Spleen (tissue), 11 donors: ENCODE data around the gene IQSEC3. TPM values are rescaled to one million over a fixed set of nuclear protein-coding genes. Genes with fewer than 3 reads are reported as not detected.
A peak's percentile ranks its signal among the peaks of the same experiment; 100 is the strongest.

Experiments used
- DNase-seq: peaks from one replicate; pipeline ENCODE4 v3.0.0-alpha.2; 2020
- H3K27ac ChIP-seq, 8 donors: fragments of 200-600 bp; sonication (generic) in 7 of 8; 1 replicate in 4 of 8; 2 replicates in 4 of 8; pipeline versions ENCODE4 v1.5.0 to v1.8.0; 2016 to 2021; ENCODE audit warnings: inconsistent platforms in 4 of 8, mild to moderate bottlenecking in 4 of 8, moderate library complexity in 1 of 8
- H3K27me3 ChIP-seq, 7 donors: fragments of 200-600 bp; sonication (generic) in 6 of 7; replicated peaks in 1 of 7; 1 replicate in 4 of 7; 2 replicates in 3 of 7; pipeline versions ENCODE4 v1.5.0 to v1.8.0; 2016 to 2021; ENCODE audit warnings: inconsistent platforms in 3 of 7, mild to moderate bottlenecking in 1 of 7
- H3K36me3 ChIP-seq, 6 donors: fragments of 200-600 bp; sonication (generic) in 5 of 6; 1 replicate in 4 of 6; 2 replicates in 2 of 6; pipeline versions ENCODE4 v1.5.0 to v1.8.0; 2016 to 2021; ENCODE audit warnings: inconsistent platforms in 2 of 6
- H3K4me1 ChIP-seq, 6 donors: fragments of 200-600 bp; sonication (generic) in 5 of 6; 1 replicate in 3 of 6; 2 replicates in 3 of 6; pipeline versions ENCODE4 v1.5.0 to v1.8.0; 2016 to 2021; ENCODE audit warnings: inconsistent platforms in 3 of 6
- H3K4me3 ChIP-seq, 8 donors: fragments of 200-600 bp; sonication (generic) in 7 of 8; 1 replicate in 4 of 8; 2 replicates in 4 of 8; pipeline versions ENCODE4 v1.5.0 to v1.8.0; 2016 to 2021; ENCODE audit warnings: inconsistent platforms in 4 of 8, mild to moderate bottlenecking in 4 of 8, moderate library complexity in 2 of 8
- H3K9me3 ChIP-seq, 8 donors: fragments of 200-600 bp; sonication (generic) in 7 of 8; 1 replicate in 4 of 8; 2 replicates in 4 of 8; pipeline versions ENCODE4 v1.5.0 to v1.8.0; 2016 to 2021; ENCODE audit warnings: inconsistent platforms in 4 of 8
- POLR2A ChIP-seq, 3 donors: fragments of 450-650 bp; IDR thresholded peaks; one replicate each; pipeline ENCODE4 v1.5.1; 2017; ENCODE audit warnings: antibody characterized with exemption in 3 of 3, mild to moderate bottlenecking in 1 of 3
- POLR2AphosphoS5 ChIP-seq, 3 donors: sonication (generic); formaldehyde crosslinking; IDR thresholded peaks; one replicate each; pipeline ENCODE4 v1.5.1; 2017; ENCODE audit warnings: antibody characterized with exemption in 3 of 3
- WGBS, 5 donors: extraction: QIAGEN DNeasy Blood & Tissue Kit in 3 of 5; methylation state at CpG; one replicate each; pipeline versions ENCODE4 v1.1.5 to v1.1.7; 2013 to 2018; 5-methylcytosine and 5-hydroxymethylcytosine counted together
- intact Hi-C: fragments of 100-400 bp; cut with DNase I; formaldehyde crosslinking; loops from one replicate; pipeline ENCODE4 v1.15.0; 2023; ENCODE audit warnings: low total_unique reads
- polyA plus RNA-seq, 3 donors: library from polyadenylated mRNA; stranded (reverse); fragments of 200-250 nt; gene quantifications; one replicate each; pipeline ENCODE4 v1.2.1, GENCODE V29; 2013
- total RNA-seq, 7 donors: library from RNA; depleted of rRNA in 3 of 7; stranded (reverse); fragments of >200 nt in 3 of 7; fragmentation: NEBNext Ultra II Directional in 4 of 7; extraction: Animal tissue kit (Norgen Biotek cat#: 25700) in 4 of 7; gene quantifications; one replicate each; pipeline versions ENCODE4 v1.1.0 to v1.2.1, GENCODE V29; 2016 to 2021
- TF ChIP-seq, protein P1 (sequence below), 11 experiments: fragments of 200-600 bp in 7 of 11; fragments of 450-650 bp in 4 of 11; sonication (generic) in 4 of 11; IDR thresholded peaks in 8 of 11; conservative IDR thresholded peaks in 3 of 11; 1 replicate in 7 of 11; 2 replicates in 4 of 11; pipeline versions ENCODE4 v1.4.0 to v1.8.0; 2016 to 2021; ENCODE audit warnings: antibody characterized with exemption in 11 of 11, inconsistent platforms in 4 of 11, mild to moderate bottlenecking in 1 of 11
- donor health status: healthy with polysubstance abuse.
- donor health status: DM: no; HTN: no; CAD: no; lungs with moderate emphysema.
- donor health status: DM: no; HTN: no; CAD: no.
- donor health status: Bipolar disorder and iron deficiency.
- donor health status: healthy.
- donor health status: DM: no; HTN: no; CAD: no.
- donor health status: DM: yes; HTN: yes; CAD: no.

The IQSEC3 gene
- total and polyA plus RNA-seq, 10 donors = 0.20 to 1.6 (median 0.52) TPM; not detected in 1

DNA sequence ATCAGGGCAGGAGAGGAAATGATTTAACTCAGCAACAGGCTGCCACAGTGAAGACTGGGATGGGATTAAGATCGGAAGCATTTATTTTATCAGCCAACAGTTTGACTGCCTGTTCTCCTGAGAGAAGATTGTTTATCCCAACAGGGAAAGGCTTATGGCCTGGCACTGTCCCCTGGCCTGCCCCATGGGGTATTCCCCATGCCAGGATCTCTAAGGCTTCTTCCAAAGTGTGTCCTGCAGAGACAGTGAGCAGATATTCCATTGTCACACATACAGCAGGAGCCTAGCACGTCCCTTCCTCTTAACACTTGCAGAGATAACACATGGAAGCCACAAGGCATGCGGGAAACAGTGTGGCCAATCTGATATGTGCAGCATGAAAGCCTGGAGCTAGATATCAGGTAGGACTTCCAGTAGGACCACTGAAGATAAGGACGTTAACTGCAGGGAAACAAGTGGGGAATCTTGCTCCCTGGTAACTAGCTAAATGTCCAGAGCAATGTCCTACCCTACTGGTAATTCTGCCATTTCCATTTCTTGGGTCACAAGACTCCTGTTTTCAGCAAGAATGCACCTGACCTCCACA, 48.2 kb downstream of the IQSEC3 start:
- H3K4me1 ChIP-seq = peaks cover 0 to 4% (median 0%) of the 10 kb centered on the region in 6 donors
- no peaks in the 10 kb centered on the region for H3K9me3 ChIP-seq
- no peaks in the 10 kb centered on the region for H3K36me3 ChIP-seq
- no peak for TF ChIP-seq POLR2A (IDR thresholded peaks at IDR 0.05)
- TF ChIP-seq, protein P1, sequence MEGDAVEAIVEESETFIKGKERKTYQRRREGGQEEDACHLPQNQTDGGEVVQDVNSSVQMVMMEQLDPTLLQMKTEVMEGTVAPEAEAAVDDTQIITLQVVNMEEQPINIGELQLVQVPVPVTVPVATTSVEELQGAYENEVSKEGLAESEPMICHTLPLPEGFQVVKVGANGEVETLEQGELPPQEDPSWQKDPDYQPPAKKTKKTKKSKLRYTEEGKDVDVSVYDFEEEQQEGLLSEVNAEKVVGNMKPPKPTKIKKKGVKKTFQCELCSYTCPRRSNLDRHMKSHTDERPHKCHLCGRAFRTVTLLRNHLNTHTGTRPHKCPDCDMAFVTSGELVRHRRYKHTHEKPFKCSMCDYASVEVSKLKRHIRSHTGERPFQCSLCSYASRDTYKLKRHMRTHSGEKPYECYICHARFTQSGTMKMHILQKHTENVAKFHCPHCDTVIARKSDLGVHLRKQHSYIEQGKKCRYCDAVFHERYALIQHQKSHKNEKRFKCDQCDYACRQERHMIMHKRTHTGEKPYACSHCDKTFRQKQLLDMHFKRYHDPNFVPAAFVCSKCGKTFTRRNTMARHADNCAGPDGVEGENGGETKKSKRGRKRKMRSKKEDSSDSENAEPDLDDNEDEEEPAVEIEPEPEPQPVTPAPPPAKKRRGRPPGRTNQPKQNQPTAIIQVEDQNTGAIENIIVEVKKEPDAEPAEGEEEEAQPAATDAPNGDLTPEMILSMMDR (IDR thresholded peaks at IDR 0.05 in 8 of 11, conservative IDR thresholded peaks at IDR 0.05 in 3 of 11) = no peak
- no peak for TF ChIP-seq POLR2AphosphoS5 (IDR thresholded peaks at IDR 0.05)
- WGBS, 5 donors = 76 to 92% (median 80%) methylated on average over 4 of the region's 4 CpGs
- peaks cover 0 to 34% (median 0%) of the 10 kb centered on the region in 7 donors for H3K27me3 ChIP-seq
- intact Hi-C loops = no loop called here
- no peak overlapping the region for H3K4me3 ChIP-seq
- peak; percentile 22 for DNase-seq
- H3K27ac ChIP-seq = no peak overlapping the region

DNA sequence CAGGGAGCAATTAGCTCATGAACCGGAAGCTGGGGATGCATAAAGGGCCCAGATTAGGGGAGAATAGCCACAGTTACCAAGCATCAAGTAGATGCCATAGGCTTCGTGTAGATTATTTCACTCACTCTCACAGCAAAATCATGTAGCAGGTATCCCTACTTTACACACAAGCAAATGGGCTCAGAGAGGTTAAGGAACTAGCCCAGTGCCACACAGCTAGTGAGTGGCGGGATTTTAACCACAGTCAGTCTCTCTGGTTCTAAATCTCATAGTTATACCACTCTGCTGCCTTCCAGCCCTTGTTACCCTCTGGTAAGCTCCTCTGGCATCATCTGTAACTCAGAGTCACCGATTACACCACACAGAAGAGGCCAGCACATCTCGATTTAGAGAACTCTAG, 49.0 kb downstream of the IQSEC3 start:
- WGBS, 5 donors = 76 to 90% (median 81%) methylated on average over 5 of the region's 5 CpGs
- no peak overlapping the region for H3K27ac ChIP-seq
- intact Hi-C loops = no loop called here
- H3K4me1 ChIP-seq = no peaks in the 10 kb centered on the region
- H3K9me3 ChIP-seq = no peaks in the 10 kb centered on the region
- TF ChIP-seq, protein P1 (IDR thresholded peaks at IDR 0.05 in 8 of 11, conservative IDR thresholded peaks at IDR 0.05 in 3 of 11) = no peak
- no peak for TF ChIP-seq POLR2A (IDR thresholded peaks at IDR 0.05)
- TF ChIP-seq POLR2AphosphoS5 (IDR thresholded peaks at IDR 0.05) = no peak
- no peak for DNase-seq
- H3K27me3 ChIP-seq = peaks cover 0 to 37% (median 0%) of the 10 kb centered on the region in 7 donors
- H3K4me3 ChIP-seq = no peak overlapping the region
- no peaks in the 10 kb centered on the region for H3K36me3 ChIP-seq

DNA sequence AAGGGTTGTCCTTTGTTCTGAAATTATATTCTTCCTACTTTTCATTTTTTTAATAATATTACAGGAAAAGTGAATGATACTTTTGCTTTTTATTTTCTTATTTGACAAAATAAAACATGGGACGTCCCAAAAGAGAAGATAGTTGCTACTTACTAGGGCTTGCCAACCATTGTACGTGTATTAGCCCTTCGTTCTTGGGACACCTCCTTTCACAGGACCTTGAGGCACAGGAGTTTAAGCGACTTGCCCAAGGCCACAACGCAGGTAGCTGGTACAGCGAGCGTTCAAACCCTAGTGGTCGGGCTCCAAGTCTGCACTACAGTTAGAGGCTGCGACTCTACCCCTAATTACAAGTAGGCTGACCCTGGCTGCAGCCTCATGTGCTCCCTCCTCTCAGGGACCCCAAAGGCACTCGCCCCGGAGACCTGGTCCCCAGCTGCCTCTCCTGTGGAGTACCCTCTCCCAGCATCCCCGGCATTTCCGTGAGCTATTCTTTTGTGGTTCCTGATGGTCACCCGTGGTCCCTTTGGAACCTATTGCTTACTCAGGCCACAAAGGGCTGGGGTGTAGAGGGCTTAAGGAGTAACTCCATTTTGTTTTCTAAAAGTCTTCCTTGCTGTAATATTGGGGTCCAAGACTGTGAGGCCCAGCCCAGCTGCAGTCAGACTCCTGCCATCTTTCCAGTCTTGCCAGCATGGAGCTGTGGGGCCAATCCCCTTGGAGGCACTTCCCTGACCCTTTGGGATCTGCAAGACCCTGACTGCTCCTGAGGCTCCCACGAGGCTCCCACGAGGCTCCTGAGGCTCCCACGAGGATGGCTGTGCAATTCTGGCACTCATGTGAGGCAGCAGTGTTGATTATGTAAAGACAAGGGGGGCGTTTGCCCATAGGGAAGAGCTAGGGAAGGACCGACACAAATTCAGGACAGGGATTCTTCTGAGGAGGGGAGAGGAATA, 49.7 kb downstream of the IQSEC3 start:
- H3K9me3 ChIP-seq = no peaks in the 10 kb centered on the region
- no peak overlapping the region for H3K4me3 ChIP-seq
- H3K4me1 ChIP-seq = no peaks in the 10 kb centered on the region
- peaks cover 0 to 43% (median 0%) of the 10 kb centered on the region in 7 donors for H3K27me3 ChIP-seq
- H3K27ac ChIP-seq = no peak overlapping the region
- intact Hi-C loops = no loop called here
- TF ChIP-seq POLR2A (IDR thresholded peaks at IDR 0.05) = no peak
- TF ChIP-seq POLR2AphosphoS5 (IDR thresholded peaks at IDR 0.05) = no peak
- TF ChIP-seq, protein P1 (IDR thresholded peaks at IDR 0.05 in 8 of 11, conservative IDR thresholded peaks at IDR 0.05 in 3 of 11) = no peak
- 78 to 88% (median 84%) methylated on average over 19 of the region's 19 CpGs for WGBS, 5 donors
- no peaks in the 10 kb centered on the region for H3K36me3 ChIP-seq
- DNase-seq = peak; percentile 51

DNA sequence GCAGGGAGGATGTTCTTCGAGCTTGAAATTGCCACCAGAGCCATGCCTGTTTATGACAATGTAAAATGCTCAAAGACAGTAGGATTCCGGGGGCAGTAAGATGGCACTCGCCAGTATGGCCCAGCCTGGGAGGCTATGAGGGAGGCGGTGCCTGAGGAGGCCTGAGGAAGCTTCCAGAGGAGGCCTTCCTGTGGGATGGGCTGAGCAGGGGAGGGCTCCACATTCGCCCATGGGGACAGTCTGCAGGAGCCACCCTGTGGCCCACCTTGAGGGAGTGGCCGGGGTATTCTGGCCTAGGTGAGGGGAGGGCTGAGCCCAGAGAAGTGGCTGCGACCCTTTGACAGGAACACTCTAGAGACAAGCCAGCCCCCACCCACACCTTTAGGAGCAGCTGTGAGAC, 50.7 kb downstream of the IQSEC3 start:
- Histone ChIP-seq H3K4me3 (no peak overlapping the region), H3K4me1 (no peaks in the 10 kb centered on the region), H3K36me3 (no peaks in the 10 kb centered on the region), H3K27ac (no peak overlapping the region), H3K27me3 (peaks cover 0 to 43% (median 0%) of the 10 kb centered on the region in 7 donors), H3K9me3 (no peaks in the 10 kb centered on the region)
- 78 to 94% (median 90%) methylated on average over 6 to 7 of the region's 7 CpGs for WGBS, 5 donors
- TF ChIP-seq, protein P1 (IDR thresholded peaks at IDR 0.05 in 8 of 11, conservative IDR thresholded peaks at IDR 0.05 in 3 of 11) = no peak
- TF ChIP-seq POLR2AphosphoS5 (IDR thresholded peaks at IDR 0.05) (no peak), POLR2A (IDR thresholded peaks at IDR 0.05) (no peak)
- intact Hi-C loops = no loop called here
- peak; percentile 41 for DNase-seq
